K562 (cell line): ENCODE measurements around the gene DNAAF3. TPM values are rescaled to one million over a fixed set of nuclear protein-coding genes. Genes with fewer than 3 reads are reported as not detected.

Experiments
- ARHGAP35 ChIP-seq: fragments of 450-650 bp; IDR thresholded peaks from 2 replicates; pipeline ENCODE4 v1.6.1; 2018; ENCODE audit not compliant: partially characterized antibody
- BDP1 ChIP-seq: IDR thresholded peaks from 3 replicates; pipeline ENCODE4 v1.6.1; 2011; ENCODE audit not compliant: insufficient read length, insufficient read depth
- EP400 ChIP-seq: fragments of 450-650 bp; IDR thresholded peaks from 2 replicates; pipeline ENCODE4 v1.6.1; 2017; ENCODE audit warnings: antibody characterized with exemption, mild to moderate bottlenecking, moderate library complexity
- GATAD2A ChIP-seq: fragments of 450-650 bp; IDR thresholded peaks from 2 replicates; pipeline ENCODE4 v1.6.1; 2017
- KDM2B ChIP-seq: fragments of 250-450 bp; sonication (Bioruptor Pico); IDR thresholded peaks from 2 replicates; pipeline ENCODE4 v1.8.0; 2021; ENCODE audit warnings: mild to moderate bottlenecking, moderate library complexity
- MTA3 ChIP-seq: fragments of 450-650 bp; formaldehyde crosslinking; IDR thresholded peaks from 2 replicates; pipeline ENCODE4 v1.6.1; 2017; ENCODE audit warnings: mild to moderate bottlenecking, borderline replicate concordance
- NFE2L1 ChIP-seq: fragments of 450-650 bp; IDR thresholded peaks from 2 replicates; pipeline ENCODE4 v1.6.1; 2016; ENCODE audit warnings: missing genetic modification characterization, low read depth, mild to moderate bottlenecking, missing compliant biosample characterization, moderate library complexity, borderline replicate concordance
- POLR2AphosphoS2 ChIP-seq: IDR thresholded peaks from 2 replicates; pipeline ENCODE4 v1.6.1; 2012; ENCODE audit warnings: low read length, improper control_type of control experiment
- RBM15 ChIP-seq: fragments of 200-400 bp; formaldehyde crosslinking; IDR thresholded peaks from 2 replicates; pipeline ENCODE4 v1.6.1; 2018; ENCODE audit warnings: mild to moderate bottlenecking, low read length, moderate library complexity; ENCODE audit not compliant: insufficient read depth
- RBM22 ChIP-seq: fragments of 200-400 bp; formaldehyde crosslinking; IDR thresholded peaks from 2 replicates; pipeline ENCODE4 v1.6.1; 2018; ENCODE audit warnings: low read length, low read depth; ENCODE audit not compliant: poor library complexity, severe bottlenecking
- SMARCA5 ChIP-seq: fragments of 450-650 bp; IDR thresholded peaks from 2 replicates; pipeline ENCODE4 v1.6.1; 2016
- TBL1XR1 ChIP-seq, 2 experiments: IDR thresholded peaks; 2 replicates each; pipeline ENCODE4 v1.6.1; 2012; ENCODE audit warnings: improper control_type of control experiment in 2 of 2, low read length in 2 of 2, mild to moderate bottlenecking in 1 of 2
- XRCC4 ChIP-seq: IDR thresholded peaks from one replicate; pipeline ENCODE4 v1.6.1; 2011; ENCODE audit not compliant: insufficient read depth, insufficient read length; ENCODE audit errors: extremely low read depth
- ZFX ChIP-seq: sonication (generic); formaldehyde crosslinking; IDR thresholded peaks from 2 replicates; pipeline ENCODE4 v1.8.0; 2022; ENCODE audit warnings: mild to moderate bottlenecking, missing genetic modification reagents, moderate library complexity
- polyA plus RNA-seq, 8 experiments: library from polyadenylated mRNA; depleted of rRNA in 4 of 8; stranded (reverse) in 5 of 8; unstranded in 3 of 8; fragments of >200 nt; fragmentation: Nextera tagmentation in 2 of 8; fragmentation: Illumina TruSeq in 1 of 8; extraction: Ambion mirVana in 2 of 8; extraction: Trizol in 1 of 8; gene quantifications; 2 replicates each; pipeline versions ENCODE4 v1.2.1 to v1.2.3, GENCODE V29; 2011 to 2014; ENCODE audit warnings: inconsistent platforms in 1 of 8, missing spikeins in 1 of 8
- total RNA-seq, 7 experiments: library from RNA; depleted of rRNA in 6 of 7; stranded (reverse); fragments of >200 nt in 6 of 7; fragmentation: Illumina TruSeq in 2 of 7; extraction: Trizol in 2 of 7; gene quantifications; 2 replicates each; pipeline versions ENCODE4 v1.2.1 to v1.2.3, GENCODE V29; 2011 to 2021; ENCODE audit warnings: low replicate concordance in 1 of 7
- TF ChIP-seq, protein P1 (sequence below): fragments of 250-450 bp; sonication (Bioruptor Pico); IDR thresholded peaks from 2 replicates; pipeline ENCODE4 v1.8.0; 2021; ENCODE audit warnings: mild to moderate bottlenecking, moderate library complexity
- TF ChIP-seq, protein P2 (sequence below): fragments of 450-650 bp; IDR thresholded peaks from 2 replicates; pipeline ENCODE4 v1.6.1; 2016; ENCODE audit warnings: mild to moderate bottlenecking, moderate library complexity

The DNAAF3 gene
- total and polyA plus RNA-seq, 9 of the 15 experiments (the other 6 are each of a cell fraction or from before 2014, with no cell fraction given) = 21.6 to 61.5 (median 43.0) TPM

DNA sequence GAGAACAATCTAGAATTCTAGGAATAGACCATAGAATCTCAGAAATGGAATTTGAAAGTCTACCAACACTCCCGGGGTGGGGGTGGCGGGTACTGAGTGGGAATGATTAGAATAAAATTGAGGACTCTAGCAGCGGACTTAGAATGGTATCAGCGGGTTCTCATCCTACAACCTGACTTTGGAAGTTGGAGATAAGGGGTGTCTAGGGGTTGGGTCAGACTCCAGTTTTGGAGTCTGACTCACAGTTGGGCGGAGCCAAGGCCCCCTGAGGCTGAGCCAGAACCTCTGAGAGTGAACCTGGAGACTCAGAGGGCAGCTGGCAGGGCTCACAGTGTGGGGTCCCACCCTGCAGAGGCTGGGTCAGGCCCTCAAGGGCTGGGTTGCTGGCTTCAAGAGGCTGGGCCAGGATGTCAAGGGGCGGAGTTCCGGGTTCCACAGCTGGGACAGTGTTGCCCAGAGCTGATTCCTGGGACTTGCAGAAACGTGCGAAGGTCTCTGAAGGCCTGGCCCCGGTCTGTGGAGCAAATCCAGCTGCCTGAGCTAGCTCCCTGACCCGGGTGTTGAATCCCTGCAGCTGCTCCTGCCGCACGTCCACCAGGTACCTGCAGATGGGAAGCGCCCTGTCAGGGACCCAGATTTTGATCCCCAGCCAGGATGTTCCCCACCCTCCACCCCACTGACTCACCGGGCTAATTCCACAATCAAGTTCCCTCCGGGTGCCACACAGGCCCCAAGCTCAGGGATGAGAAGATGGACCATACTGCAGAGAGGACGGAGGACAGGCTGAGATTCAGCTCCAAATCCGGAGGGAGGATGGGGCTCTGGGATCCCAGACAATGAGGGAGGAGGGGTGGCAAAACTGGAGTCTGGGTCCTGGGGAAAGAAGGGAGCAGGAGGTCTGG, 7.3 kb downstream of the DNAAF3 start (continued):
- TF ChIP-seq, protein P1, sequence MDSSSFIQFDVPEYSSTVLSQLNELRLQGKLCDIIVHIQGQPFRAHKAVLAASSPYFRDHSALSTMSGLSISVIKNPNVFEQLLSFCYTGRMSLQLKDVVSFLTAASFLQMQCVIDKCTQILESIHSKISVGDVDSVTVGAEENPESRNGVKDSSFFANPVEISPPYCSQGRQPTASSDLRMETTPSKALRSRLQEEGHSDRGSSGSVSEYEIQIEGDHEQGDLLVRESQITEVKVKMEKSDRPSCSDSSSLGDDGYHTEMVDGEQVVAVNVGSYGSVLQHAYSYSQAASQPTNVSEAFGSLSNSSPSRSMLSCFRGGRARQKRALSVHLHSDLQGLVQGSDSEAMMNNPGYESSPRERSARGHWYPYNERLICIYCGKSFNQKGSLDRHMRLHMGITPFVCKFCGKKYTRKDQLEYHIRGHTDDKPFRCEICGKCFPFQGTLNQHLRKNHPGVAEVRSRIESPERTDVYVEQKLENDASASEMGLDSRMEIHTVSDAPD = no peak
- TF ChIP-seq KDM2B (CRISPR knock-in tag) = no peak
- no peak for TF ChIP-seq RBM22
- TF ChIP-seq SMARCA5 = no peak
- peak; percentile 73; the same call in 1 of the 2 replicates for TF ChIP-seq MTA3
- TF ChIP-seq BDP1 = no peak
- no peak for TF ChIP-seq NFE2L1 (tag)
- TF ChIP-seq ARHGAP35 = no peak
- peak; percentile 80 for TF ChIP-seq ZFX (CRISPR knock-in tag)
- TF ChIP-seq, protein P2, sequence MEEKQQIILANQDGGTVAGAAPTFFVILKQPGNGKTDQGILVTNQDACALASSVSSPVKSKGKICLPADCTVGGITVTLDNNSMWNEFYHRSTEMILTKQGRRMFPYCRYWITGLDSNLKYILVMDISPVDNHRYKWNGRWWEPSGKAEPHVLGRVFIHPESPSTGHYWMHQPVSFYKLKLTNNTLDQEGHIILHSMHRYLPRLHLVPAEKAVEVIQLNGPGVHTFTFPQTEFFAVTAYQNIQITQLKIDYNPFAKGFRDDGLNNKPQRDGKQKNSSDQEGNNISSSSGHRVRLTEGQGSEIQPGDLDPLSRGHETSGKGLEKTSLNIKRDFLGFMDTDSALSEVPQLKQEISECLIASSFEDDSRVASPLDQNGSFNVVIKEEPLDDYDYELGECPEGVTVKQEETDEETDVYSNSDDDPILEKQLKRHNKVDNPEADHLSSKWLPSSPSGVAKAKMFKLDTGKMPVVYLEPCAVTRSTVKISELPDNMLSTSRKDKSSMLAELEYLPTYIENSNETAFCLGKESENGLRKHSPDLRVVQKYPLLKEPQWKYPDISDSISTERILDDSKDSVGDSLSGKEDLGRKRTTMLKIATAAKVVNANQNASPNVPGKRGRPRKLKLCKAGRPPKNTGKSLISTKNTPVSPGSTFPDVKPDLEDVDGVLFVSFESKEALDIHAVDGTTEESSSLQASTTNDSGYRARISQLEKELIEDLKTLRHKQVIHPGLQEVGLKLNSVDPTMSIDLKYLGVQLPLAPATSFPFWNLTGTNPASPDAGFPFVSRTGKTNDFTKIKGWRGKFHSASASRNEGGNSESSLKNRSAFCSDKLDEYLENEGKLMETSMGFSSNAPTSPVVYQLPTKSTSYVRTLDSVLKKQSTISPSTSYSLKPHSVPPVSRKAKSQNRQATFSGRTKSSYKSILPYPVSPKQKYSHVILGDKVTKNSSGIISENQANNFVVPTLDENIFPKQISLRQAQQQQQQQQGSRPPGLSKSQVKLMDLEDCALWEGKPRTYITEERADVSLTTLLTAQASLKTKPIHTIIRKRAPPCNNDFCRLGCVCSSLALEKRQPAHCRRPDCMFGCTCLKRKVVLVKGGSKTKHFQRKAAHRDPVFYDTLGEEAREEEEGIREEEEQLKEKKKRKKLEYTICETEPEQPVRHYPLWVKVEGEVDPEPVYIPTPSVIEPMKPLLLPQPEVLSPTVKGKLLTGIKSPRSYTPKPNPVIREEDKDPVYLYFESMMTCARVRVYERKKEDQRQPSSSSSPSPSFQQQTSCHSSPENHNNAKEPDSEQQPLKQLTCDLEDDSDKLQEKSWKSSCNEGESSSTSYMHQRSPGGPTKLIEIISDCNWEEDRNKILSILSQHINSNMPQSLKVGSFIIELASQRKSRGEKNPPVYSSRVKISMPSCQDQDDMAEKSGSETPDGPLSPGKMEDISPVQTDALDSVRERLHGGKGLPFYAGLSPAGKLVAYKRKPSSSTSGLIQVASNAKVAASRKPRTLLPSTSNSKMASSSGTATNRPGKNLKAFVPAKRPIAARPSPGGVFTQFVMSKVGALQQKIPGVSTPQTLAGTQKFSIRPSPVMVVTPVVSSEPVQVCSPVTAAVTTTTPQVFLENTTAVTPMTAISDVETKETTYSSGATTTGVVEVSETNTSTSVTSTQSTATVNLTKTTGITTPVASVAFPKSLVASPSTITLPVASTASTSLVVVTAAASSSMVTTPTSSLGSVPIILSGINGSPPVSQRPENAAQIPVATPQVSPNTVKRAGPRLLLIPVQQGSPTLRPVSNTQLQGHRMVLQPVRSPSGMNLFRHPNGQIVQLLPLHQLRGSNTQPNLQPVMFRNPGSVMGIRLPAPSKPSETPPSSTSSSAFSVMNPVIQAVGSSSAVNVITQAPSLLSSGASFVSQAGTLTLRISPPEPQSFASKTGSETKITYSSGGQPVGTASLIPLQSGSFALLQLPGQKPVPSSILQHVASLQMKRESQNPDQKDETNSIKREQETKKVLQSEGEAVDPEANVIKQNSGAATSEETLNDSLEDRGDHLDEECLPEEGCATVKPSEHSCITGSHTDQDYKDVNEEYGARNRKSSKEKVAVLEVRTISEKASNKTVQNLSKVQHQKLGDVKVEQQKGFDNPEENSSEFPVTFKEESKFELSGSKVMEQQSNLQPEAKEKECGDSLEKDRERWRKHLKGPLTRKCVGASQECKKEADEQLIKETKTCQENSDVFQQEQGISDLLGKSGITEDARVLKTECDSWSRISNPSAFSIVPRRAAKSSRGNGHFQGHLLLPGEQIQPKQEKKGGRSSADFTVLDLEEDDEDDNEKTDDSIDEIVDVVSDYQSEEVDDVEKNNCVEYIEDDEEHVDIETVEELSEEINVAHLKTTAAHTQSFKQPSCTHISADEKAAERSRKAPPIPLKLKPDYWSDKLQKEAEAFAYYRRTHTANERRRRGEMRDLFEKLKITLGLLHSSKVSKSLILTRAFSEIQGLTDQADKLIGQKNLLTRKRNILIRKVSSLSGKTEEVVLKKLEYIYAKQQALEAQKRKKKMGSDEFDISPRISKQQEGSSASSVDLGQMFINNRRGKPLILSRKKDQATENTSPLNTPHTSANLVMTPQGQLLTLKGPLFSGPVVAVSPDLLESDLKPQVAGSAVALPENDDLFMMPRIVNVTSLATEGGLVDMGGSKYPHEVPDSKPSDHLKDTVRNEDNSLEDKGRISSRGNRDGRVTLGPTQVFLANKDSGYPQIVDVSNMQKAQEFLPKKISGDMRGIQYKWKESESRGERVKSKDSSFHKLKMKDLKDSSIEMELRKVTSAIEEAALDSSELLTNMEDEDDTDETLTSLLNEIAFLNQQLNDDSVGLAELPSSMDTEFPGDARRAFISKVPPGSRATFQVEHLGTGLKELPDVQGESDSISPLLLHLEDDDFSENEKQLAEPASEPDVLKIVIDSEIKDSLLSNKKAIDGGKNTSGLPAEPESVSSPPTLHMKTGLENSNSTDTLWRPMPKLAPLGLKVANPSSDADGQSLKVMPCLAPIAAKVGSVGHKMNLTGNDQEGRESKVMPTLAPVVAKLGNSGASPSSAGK = no peak
- TF ChIP-seq TBL1XR1 (IDR thresholded peaks at IDR 0.05; ENCODE audit: low read length in 2 of 2) = peak; percentile 17 to 73; a peak in 3 of 4 replicates
- no peak for TF ChIP-seq POLR2AphosphoS2
- TF ChIP-seq GATAD2A = no peak
- TF ChIP-seq RBM15 = no peak
- peak; percentile 33; the same call in 1 of the 2 replicates for TF ChIP-seq EP400
- TF ChIP-seq XRCC4 = no peak
